NCI-H345 (cell line): ENCODE data around the gene TOMM6.

Experiments used
- DNase-seq: peaks from one replicate; lab custom pipeline; 2025; lab: John Stamatoyannopoulos, UW

Gene TOMM6

DNA sequence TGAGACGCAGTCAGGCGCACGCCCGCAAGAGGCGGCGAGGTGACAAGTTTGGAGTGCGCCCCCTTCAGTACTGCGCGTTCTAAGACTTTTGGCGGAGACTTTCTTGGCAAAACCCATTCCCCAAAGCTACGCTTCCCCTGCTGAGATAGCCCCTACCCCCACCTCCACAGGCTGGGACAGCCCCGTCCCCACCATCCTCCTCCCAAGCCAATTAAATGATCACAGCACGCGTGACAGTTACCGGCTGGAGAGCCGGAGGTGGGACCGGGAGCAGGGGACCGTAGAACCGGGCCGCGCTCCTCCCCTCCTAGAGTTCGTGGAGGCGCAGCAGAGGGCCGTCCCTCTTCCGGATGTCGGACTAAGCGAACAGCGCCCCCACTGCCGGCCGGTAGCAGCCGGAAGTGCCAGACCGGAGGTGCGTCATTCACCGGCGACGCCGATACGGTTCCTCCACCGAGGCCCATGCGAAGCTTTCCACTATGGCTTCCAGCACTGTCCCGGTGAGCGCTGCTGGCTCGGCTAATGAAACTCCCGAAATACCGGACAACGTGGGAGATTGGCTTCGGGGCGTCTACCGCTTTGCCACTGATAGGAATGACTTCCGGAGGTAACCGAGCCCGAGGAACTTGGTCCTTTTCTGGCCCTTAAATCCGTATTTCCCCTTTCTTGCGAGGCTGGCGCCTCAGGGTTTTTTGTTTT lies at the start of gene TOMM6:
Gene TOMM6, plus strand, starts transcription at position 476 of the 699 bp plus-strand sequence. Its CDS starts 4 bp downstream, at position 480.
- peak; percentile 93 for DNase-seq

DNA sequence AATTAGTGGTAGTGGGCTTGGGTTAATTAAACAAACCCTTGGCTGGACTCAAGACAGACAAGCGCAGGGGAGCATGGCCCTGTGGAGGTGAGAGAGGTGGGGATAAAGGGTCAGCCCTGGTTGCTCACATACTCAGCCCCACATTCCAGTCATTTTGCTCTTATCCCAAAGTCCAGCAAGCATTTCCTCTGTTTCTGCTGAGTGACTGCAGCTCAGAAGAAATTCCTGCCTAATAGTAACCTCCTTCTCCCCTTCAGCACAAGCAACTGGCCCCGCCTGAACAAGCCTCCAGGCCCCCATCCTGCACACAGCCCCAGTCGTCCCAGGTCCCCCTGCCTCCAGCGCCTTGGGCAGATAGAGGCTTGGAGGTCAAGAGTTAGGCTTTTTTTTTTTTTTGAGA lies 48.5 kb upstream of the TOMM6 start:
- DNase-seq, result no peak

DNA sequence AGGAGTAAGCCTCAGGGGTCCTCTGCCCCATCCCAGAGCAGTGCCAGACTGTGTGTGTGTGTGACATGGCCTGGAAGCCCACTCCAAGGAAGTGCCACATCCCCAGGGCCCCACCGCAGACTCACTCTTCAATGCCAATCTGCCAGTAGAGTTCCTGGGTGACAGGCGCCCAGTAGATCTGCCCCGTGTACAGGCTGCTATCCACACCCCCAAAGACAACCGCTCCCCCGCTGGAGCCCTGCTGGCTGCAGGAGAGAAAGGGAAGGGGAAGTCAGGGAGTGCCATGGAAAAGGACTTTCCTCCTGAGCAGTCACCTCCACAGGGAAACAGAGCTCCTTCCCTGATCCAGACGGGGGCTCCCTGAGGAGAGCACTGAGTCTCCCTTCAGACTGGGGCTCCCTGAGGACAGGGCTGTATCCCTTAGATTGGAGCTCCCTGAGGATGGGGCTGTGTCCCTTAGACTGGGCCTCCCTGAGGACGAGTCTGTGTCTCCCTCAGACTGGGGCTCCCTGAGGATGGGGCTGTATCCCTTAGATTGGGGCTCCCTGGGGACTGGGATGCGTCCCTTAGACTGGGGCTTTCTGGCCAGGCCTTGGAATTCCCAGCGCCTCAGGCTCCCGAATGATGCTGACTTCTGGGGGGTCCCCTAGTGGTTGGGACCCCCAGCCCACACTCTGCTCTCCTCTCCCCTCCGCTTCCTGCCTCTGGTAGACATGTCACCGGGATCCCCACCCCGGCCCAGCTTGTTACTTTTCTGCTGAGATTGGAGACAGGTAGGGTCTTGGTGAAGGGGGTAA lies 46.9 kb upstream of the TOMM6 start:
- no peak for DNase-seq

DNA sequence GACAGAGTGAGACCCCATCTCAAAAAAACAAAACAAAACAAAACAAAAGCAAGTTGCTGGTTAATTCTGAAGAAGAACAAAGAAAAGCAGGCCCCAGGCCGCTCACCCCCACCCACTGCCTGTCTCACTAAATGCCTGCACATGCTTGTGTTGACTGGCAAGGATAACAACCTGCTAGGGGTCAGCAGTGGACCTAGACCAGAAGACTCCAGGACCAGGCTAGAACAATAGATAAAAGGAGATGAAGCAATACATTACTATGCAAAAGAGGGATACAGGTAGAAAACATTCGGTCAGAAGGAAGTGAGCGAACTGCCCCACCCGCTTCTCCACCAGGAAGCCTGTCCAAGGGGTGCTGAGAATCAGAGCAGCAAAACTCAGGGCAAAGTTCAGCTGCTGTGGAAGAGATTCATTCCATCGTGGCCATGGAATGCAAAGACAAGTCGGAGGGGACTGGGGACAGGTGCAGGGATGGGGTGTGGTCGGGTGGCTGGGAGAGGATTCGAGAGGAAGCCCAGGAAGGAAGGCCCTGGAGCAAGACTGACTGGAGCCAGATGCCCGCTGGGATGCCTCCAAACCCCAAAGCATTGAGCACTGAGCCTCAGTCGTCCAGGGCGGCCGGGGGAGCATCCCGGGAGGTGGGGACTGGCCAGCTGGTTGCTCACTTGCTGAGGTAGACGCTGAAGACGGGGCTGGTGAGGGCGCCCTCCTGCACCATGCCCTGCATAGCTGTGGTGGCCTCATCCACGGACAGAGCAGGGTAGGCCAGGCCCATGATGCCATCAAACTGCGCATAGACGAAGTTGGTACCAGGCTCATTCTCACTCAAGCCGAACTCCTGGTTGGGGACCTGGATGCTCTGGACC lies 45.6 kb upstream of the TOMM6 start:
- DNase-seq, result no peak

DNA sequence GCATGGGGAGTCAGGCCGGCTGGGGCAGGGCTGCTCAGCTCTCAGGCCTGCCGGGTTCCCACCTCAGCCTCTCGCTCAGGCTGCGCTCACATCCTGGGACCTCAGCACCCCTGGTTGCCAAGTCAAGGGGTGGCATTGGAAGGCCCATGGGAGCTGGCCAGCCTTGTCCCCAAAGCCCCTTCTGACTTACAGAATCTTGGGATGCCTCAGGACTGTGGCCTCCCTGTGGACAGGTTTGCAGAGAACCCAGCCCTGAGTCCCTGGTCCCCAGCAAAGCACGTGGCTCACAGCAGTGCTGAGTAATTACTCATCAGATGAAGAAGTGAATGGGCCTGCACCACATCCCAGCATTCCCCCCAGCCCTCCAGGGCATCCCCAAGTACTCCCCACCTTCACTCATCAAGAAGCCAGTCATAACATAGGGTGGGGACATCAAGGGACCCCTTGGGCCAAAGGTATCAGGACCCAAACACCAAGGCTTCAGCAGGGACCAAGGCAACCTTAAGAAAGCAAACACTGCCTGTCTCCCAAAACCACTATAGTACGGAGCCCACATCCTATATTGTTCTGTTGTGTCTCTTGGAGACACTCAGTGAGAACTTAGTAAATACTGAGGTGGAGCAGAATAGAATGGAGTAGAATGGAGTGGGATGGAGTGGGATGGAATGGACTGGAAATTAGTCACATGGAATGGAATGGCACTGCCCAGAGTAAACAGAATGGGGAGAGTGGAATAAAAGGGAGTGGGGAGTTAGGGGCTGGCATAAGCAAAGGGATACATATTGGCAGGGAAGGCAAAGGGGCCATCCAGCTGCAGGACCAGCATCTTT lies 43.9 kb upstream of the TOMM6 start:
- no peak for DNase-seq

DNA sequence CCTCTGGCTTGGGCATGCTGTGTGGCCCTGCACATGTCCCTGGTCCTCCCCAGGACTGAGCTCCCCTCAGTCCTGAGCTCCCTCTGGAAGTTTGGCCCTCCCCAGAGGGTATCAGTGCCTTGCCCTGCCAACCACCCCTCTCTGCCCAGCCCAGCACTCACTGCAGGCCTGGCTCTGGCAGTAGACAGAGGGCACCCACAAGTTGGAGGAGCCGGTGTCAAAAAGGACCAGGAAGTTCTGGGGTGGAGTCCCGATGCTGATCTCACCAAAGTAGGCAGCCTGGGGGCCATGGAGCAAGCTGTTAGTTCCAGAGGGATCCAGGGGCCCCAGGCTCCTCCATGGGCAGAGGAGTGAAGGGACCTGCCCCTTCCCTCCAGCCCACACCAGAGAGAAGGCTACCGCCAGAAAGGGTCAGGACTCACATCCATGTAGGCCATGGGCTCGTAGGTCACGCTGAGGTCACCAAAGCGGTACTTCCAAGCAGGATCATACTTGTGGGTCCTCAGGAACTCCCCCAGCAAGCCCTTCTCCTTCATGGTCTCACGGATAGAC lies 43.2 kb upstream of the TOMM6 start:
- no peak for DNase-seq

DNA sequence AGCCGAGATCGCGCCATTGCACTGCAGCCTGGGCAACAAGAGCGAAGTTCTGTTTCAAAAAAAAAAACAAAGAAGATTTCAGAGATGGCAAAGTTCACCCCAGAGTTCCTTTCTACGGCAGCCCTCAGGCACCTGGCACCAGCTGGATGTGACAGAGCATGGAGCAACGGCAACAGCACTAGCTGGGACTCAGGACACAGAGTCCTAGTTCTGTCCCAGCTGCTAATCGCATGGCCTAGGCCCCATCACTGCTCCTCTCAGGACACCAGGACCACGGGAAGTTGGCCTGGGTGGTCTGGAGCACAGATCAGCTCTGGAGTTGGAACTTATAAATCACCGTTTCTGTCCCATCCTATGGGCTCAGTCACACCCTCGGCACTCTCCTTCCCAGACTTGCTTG lies 41.4 kb upstream of the TOMM6 start:
- no peak for DNase-seq

DNA sequence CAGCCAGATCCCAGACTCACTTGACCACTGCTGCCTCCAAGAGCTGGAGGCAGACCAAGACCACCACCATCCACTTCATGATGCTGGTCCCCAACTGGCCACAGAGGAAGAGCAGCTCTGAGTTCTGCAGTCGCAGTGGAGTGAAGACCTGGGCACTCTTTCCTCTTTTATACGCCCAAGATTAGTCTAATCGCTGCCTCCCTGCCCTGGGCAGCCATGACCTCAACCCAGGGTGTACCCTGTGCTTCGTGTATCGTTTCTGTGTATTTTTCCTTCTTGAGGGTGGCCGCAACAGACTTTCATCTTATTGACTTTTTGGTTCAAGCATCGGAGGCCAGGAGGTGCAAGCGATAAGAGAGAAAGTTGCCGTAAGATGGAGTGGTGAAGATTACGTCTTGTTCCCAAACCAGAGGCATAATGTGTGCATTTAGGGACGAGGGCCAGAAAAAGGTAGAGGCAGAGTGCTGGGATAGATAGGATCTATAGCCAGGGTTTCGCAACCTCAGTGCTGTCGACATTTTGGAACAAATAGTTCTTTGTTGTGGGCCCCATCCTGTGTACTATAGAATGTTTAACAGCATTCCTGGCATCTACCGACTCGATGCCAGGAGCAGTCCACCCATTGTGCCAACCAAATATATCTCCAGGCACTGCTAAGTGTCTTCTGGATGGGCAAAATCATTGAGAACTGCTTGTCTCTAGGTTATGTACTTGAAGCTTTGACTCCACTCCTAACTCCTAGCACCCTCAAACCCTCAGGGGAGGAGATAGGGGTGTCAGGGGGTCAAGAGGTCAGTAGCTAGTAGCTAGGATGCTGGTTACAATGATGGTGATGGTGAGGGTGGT lies 40.0 kb upstream of the TOMM6 start, which contains the start of gene PGC:
Gene PGC, minus strand, starts transcription at position 142 of the 846 bp plus-strand sequence. Its CDS starts 63 bp downstream, at position 79.
- no peak for DNase-seq

DNA sequence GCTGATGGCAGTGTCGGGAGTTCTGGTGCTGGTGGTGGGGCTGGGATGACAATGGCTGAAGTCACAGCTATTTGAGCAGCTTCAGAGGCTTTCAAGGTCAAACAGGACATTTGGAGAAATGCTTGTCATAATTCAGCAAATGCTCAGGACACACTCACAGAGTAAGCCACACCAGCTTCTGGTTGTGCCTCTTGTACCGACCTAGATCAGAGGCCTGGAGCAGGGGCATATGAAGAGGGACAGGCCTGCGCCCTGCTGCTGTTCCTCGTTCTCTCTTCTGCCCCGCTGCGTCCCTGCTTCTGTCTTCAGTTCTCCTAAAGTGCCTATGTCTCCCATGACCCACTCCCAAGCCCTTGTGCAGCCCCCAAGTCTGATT lies 39.4 kb upstream of the TOMM6 start:
- DNase-seq, result no peak

DNA sequence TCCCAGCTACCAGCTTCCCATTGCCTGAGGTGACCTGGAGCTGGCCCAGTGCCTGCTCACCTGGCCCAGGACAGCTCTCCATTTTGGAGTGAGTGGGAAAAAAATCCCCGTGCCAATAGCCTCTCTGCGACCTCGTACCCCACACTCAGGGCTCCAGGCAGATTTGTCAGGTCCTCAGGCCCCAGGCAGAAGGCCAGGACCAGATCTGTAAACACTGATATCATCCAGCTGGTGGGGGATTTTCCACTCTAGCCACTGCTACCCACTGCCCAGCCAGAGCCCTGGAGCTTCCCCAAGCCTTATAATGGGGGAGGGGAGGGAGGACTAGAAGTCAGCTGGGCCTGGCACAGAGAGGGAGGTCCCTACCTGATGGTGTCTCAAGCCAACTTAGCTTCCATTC lies 39.0 kb upstream of the TOMM6 start:
- no peak for DNase-seq

DNA sequence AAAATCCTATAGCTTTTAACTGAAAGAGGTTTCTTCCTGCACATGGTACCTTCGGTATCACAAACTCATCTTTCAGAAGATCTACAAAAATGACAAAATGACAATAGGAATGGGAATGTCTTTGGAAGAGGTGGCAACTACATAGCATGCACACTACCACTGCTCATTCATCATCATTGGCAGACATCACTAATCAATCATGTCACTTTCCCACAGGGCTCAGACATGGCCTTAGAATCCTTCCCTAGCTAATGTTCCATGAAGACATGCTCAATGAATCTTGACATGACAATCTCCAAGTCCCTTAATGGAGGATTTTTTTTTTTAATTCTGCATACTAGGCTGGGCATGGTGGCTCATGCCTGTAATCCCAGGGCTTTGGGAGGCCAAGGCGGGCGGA lies 37.1 kb upstream of the TOMM6 start:
- no peak for DNase-seq

DNA sequence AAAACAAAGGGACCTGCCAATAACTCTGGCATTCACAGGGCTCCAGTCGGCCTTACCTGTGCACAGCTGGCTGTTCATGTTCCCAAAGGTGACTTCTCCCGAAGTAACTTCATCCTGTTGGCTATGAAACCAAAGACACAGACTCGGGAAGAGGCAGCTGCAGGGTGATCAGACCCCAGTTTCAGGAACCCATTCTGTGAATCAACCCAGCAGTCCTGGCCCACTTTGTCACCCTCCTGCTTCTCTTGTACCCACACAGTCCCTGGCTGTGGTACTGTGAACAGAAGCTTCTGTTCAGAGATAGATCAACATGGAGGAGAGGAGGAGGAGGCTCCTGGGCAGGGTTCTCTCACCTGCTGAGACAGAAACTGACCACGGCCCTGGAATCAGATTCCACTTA lies 31.6 kb upstream of the TOMM6 start:
- no peak for DNase-seq

DNA sequence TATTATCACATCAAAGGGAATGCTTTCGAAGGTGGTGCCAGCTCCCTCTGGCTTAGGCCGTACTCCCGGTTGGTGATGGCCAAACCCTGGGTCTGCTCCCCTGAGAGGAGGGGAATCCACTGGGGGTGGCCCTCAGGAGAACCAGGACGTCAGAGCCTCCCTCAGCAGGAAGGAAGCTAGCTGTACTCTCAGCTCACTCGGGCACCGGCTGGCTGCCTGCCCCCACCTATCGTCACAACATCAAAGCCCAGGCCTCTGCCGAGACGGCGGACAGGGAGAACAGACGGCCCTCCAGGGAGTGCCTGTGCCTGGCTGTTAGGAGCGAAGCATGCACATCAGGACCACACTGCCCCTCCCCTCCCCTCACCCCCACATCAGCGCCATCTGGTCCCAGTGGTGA lies 31.1 kb upstream of the TOMM6 start:
- no peak for DNase-seq

DNA sequence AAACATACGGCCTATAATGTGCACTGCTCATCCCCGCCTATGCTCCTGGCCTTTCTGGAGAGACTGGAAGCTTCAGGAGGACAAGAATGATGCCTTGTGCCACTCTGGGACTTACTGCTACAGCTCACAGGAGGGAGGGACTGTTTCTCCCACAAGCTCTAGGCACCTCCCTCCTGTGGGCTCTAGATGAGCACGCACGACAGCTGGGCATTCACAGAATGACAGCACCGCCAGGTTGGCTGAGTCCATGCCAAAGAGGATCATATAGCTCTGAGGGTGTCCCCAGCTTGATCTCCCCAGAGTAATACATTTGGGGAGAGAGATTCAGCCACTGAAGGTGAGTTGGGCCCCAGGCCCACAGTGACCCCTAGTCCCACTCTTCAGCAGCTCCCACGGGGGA lies 30.2 kb upstream of the TOMM6 start:
- no peak for DNase-seq

DNA sequence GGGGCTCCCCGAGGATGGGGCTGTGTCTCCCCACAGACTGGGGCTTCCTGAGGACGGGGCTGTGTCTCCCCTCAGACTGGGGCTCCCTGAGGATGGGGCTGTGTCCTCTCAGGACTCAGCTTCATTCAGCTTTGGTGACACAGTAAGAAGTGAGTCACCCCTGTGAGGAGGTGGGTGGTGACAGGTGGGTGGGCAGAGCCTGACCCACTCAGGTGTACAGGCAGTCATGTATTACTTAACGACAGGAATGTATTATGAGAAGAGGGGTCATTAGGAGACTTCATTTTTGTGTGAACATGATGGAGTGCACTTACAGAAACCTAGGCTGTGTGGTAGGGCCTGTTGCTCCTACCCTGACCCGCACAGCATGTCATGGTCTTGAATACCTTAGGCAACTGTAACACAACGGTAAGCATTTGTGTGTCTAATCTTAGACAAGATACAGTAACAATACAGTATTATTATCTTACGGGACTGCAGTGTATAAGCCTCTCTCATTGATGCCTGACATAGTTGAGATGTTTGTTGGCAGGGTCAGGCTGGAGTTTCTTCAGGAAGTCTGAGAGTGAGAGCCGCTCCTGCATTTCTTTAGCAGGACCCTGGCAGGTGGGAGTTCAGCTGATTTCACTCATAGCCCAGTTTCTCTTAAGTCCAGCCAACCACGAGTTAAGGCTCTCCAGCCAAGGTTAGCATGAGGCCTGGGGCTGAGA lies 29.4 kb upstream of the TOMM6 start:
- DNase-seq, result no peak

DNA sequence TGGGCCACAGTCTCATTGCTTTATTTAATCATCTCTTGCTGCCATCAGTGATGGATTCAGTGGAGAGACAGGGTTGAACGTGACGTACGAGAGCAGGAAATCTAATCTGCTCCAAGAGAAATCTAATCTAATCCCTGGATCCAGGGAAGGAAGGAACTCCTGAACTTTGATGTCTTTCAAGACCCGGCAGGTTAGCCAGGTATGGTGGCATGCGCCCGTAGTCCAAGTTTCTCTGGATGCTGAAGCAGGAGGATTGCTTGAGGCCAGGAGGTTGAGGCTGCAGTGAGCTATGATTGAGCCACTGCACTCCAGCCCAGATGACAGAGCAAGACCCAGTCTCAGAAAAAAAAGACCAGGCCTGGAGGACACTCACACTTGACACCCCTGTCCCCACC lies 28.9 kb upstream of the TOMM6 start:
- no peak for DNase-seq

DNA sequence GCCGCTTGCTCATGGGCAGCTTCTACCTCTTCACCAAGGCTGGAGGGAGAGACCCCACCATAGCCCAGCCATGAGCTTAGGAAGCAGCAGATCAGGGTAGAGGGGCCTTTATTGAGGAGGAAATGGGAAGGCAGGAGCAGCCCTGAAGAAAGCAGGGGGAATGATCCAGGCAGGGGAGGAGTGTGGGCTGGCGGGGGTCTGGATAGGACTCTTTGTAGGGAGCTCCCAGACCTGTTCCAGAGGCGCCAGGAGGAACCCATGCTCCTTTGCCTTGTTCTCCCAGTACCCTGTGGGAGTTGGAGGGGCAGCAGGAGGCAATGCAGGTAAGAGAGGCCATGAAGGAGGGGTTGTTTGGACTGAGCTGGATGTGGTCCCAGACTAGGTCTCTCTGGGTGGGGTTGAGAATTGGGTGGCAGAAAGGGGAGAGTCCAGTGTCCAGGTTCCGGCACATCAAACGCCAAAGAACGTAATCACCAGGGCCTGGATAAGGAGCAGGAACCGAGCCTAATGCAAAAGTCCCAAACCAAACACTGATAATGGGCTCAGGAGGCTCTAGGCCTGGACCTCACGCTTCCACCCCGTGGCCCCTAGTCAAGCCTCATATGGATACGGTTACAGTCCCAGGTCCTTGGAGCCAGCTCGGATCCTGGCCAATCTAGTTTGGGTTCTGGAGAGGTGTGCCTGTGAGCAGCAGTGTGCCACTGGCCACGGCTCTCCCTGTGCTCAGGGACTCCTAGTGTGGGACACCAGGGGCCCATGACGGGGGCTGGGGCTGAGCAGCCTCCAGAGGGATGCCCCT lies 28.2 kb upstream of the TOMM6 start:
- DNase-seq, result no peak

DNA sequence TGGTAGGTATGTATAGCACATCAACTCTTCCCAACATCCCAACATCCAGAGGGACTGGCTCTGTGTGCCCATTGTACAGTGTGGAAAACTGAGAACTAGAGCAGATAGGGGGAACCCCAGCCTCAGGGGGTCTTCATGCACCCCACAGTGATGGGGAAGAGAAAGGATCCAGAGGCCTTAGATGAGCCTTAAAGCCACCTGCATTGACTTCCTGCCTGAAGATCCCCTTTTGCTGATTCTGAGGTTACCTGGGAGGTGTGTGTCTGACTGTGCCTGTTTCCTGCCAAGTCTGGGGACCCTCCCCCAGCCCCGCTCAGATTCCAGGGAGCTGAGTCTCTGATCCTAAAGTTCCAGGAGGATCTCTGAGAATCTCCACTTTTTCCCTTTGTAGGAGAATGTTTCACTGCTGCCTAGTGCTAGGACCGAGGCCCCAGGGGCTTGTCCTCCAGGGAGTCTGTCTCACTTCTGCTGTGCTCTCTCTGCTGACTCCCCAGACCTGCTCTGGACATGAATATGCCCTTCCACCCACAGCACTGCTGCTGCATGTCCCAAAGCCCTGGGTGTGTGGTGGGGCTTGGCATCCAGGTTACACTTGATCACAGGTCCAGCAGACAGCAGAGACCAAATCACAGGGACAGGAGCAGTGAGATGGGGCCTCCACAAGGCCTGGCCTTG lies 27.5 kb upstream of the TOMM6 start:
- no peak for DNase-seq
